Hematopoietic multipotent progenitor cell treated with erythropoietin and hydrocortisone succinate and interleukin-3 and kit ligand, for 8 days (in vitro differentiated cells): ENCODE data around the gene RBM11.

Source experiments
- DNase-seq: peaks from one replicate; pipeline ENCODE4 v3.0.0-alpha.2; 2015

The RBM11 gene

GRCh38 chr21:14271641-14272040 lies 55.7 kb downstream of the RBM11 start:
- no peak for DNase-seq

DNA sequence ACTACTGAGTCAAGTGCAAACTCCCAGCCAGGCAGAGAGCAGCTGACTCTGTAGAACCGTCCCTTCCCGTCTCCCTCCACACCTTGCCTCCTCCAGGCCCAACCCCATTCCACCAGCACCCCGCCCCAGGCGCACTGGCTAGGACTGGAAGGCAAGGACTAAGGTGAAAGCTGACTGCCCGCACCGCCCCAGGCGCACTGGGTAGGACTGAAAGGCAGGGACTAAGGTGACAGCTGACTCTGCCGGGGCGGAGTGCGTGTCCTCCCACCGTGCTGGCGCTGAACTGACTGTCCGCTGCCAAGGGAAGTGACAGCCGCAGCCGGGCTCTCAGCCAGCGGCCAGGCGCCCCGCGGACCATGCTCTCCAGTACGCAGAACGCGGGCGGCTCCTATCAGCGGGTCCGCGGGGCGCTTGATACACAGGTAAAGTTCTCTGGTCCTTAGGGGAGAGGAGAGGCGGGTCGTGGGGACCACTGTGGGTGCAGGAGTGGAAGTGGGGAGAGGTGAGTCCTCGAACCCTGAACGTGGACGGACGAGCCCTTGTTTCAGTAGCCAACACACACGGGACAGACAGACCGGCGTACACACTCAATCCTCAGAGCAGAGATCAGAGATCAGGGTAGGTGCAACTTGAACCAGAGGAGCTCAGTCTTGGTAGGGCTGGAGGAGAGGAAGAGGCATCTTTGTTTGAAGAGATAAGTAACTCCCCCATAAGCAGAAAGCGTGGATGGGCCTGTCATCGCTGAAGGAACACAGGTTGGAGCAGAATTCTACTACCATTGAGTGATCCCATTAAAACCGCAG lies 58.0 kb downstream of the RBM11 start:
- peak; percentile 63 for DNase-seq

GRCh38 chr21:14275702-14276205 lies 59.8 kb downstream of the RBM11 start:
- DNase-seq, result no peak
